ENCODE measurements around the gene ZZZ3.
"Not testable (repeated sequence)": the region's sequence is repeated elsewhere in the genome, so short reads cannot be mapped to it uniquely, and the experiment has no call there.

ZZZ3 gene

GRCh38 chr1:77682460-77683159 lies at the start of gene ZZZ3:
TSS of gene ZZZ3 (minus strand) at chr1:77682658. CDS start at chr1:77633354, 49,304 bp downstream.
- peak; percentile 74 to 90 for DNase-seq

- no peak for DNase-seq
Observed at GRCh38 chr1:77732090-77732489, 49.6 kb upstream of the ZZZ3 start.

DNA sequence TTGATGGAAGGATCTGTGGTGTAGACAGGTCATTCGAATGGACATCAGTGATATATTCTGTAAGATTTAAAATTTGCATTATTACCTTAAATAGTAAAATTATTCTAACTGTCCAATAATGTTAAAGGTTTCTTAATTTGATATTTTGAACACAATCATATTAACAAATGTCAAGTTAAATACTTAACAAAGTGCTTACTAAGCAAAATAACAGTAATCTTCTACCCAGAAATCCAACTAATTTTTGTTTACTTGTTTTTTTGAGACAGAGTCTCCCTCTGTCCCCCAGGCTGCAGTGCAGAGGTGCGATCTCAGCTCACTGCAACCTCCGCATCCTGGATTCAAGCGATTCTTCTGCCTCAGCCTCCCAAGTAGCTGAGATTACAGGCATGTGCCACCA lies 43.2 kb upstream of the ZZZ3 start:
- DNase-seq = no peak

DNA sequence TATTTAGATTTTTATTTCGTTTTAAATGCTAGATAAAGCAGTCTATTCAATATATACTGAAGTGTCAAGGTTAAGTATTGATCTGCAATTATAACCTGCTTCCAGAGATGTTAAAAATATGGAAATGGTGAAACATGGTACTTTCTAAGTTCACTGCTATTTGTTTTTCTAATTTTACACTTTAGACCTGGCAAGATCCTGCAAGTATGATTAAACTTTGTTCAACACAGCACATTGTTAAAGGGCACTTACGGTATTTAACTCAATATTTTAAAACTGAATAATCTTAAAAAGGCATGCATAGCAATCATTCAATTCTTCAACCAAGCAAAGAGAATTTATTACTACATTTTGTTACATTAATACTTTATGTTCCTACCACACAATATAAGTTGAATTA lies 35.7 kb upstream of the ZZZ3 start:
- no peak for DNase-seq

DNA sequence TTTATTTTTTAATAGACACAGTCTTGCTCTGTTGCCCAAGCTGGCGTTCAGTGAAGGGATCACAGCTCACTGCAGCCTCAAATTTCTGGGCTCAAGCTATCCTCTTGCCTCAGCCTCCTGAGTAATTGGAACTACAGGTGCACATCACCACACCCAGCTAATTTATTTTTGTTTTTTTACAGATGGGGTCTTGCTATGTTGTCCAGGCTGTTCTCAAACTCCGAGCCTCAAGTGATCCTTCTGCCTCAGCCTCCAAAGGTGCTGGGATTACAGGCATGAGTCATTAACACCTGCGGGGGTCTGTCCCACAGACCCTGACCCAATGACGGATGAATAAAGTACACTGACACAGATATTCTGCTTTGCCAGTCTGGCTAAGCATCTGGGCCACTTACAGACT lies 33.6 kb upstream of the ZZZ3 start:
- no peak for DNase-seq

DNA sequence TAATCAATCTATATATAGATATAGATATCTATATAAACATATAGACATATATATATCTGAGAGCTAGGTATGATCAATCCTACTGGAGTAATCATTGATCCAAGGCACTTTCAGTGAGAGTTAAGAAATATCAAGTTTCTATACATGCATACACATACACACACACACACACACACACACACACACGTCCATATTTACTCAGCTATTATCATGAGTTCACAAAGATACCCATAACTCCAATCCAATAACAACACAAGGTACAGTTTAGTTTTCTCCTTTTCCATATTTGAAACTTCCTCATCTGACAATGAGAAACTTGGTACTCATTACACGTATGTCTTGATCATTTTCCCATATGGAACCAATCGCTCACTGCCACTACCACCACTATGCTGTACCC lies 27.3 kb upstream of the ZZZ3 start:
- DNase-seq = no peak

DNA sequence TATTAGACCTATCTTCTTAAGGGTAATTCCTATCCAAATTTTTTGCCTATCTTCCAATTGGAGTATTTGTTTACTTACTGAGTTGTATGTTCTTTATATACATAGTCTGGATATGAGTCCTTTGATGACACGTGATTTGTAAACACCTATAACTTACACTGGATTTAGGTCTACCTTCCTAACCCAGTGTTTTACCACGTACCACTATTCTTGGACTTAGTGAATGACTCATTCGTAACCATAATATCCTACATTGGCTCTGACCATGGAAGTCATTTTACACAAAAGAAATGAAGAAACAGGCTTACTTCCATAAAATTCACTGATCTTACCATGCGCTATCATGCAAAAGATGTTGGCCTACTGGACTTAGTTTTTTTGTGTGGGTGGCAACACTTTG lies 23.9 kb upstream of the ZZZ3 start:
- no peak for DNase-seq

GRCh38 chr1:77704736-77705135 lies 22.3 kb upstream of the ZZZ3 start:
- no peak for DNase-seq

DNA sequence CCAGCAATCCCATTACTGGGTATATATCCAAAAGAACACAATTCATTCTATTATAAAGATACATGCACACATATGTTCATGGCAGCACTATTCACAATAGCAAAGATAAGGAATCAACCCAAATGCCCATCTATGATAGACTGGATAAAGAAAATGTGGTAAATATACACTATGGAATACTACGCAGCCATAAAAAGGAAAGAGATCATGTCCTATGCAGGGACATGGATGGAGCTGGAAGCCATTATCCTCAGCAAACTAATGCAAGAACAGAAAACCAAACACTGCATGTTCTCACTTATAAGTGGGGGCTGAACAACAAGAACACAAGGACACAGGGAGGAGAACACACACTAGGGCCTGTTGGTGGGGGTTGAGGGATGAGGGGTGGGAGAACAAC lies 17.2 kb upstream of the ZZZ3 start:
- not testable (repeated sequence) for DNase-seq

DNA sequence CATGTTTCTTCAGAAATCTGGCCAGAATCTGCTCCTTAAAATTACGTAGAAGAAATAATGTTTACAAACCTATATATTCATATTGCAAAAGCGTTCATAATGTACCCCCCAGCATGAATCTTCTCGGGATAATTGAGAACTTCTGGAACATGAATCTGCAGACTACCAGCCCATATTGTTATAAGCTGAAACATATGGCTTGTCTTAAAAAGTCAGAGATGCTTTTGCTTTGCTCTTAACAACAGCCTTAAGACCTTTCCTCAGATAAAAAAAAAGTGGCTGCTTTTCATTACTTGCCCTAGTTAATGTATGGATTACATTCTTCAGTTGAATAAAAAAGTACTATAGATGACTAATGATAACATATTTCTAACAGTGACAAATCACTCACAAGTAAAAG lies 15.0 kb upstream of the ZZZ3 start:
- no peak for DNase-seq

- no peak for DNase-seq
Observed at GRCh38 chr1:77688939-77689338, 6.5 kb upstream of the ZZZ3 start.

DNA sequence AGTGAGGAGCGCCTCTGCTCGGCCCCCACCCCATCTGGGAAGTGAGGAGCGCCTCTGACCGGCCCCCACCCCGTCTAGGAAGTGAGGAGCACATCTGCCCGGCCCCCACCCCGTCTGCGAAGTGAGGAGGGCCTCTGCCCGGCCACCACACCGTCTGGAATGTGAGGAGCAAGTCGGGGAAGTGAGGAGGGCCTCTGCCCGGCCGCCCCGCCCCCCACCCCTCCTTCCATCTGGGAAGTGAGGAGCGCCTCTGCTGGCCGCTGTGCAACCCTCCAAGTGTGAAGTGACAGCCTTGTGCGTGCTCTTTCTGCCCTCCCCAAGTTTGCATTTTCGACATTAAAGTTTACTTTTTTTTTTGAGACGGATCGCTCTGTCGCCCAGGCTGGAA lies 5.1 kb upstream of the ZZZ3 start:
- DNase-seq = no peak

GRCh38 chr1:77686796-77687518 lies 4.5 kb upstream of the ZZZ3 start:
- no peak for DNase-seq

DNA sequence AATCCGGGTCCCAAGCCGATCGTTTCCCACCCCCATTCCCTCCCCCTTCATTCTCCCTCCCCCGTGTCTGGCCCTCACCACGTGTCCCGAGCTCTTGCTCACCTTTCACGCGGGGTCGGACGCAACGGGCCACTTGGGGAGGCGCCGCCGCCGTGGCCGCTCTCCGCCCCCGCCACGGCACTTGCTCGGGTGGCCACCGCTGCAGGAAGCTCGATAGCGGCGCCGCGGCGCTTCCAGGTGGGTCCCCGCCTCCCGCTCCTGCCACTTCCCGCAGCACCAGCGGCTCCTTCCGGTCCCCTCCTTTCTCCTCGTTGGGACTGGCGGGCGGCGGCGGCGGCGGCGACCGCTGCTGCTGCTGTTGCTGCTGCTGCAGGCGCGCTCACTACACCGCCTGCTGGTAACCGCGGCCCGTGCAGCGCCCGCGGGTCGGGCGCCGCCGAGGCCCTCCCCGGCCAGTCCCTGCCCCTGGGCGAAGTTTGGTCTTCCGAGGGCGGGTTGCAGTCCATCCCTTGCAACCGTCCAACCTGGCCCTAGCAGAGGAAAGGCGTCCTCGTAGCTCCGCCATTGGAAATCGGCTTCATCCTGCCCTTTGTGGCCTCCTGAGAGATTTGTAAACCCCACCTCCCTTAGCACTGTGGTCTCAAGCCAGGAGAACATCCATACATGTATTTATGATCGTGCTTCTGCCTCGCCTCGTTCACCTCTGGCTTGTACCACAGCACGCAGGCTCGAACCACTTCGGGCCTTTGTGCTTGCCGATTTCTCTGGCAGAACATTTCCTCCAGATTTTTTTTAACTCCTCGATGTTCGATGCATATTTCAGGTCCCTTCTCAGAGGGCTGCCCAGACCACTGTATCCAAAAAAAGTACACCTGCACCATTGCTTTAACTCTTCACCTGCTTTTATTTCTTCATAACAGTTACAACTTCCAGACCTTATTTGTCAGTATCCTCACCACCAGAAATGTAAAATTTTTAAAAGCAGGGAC lies 996 bp upstream of the ZZZ3 start:
- peak; percentile 89 to 96 for DNase-seq

DNA sequence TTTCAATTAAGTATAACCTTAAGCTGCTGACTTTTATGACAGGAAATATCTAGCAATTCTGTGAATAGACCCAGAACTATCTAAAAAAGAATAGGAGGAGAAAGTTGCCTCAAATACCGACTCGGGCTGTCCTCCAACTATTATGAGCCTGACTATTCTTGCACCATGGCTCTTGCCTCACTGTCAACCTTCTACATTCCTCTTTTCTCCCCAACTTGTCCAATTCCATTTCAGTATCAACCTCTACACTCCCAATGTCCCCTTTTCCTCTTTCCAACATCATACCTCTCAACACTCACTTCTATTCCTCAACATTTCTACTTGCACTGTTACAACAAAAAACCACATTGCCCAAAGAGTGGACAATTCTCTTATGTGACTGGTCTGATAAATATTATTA lies 2.3 kb downstream of the ZZZ3 start:
- no peak for DNase-seq

DNA sequence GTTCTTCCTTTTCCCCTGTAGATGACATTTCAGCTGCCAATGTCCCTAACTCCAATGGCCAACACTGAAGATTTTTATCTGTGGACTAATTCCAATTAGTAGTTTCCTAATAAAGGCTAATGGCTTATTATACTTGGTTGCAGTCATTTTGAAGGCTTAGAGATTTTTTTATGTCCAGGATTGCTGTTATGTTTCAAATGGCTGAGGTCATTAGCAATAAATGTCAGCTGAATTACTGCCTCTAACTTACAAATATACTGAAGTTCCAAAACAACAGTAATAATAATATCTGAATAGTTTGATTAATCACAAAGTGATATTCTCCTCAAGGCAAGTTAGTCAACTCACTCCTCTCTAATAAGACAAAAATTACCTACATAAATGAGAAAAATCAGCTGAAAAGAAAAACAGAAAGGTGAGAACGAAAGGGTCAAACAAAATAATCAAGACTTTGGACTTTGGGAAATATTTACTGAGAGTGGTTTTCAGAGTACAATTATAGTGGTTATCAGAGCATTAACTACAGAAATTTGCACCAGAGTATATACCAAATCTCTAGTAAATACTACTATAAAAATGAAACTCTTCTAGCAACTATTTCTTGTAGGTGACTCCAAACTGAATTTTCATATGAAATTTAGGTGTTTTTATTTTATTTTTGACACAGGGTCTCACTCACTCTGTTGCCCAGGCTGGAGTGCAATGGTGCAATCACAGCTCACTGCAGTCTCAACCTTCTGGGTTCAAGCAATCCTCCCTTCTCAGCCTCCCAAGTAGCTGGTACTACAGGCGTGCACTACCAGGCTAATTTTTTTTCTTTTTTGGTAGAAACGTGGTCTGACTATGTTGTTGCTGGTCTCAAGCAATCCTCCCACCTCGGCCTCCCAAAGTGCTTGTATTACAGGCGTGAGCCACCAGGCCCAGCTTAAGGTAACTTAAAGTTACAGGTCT lies 3.5 kb downstream of the ZZZ3 start:
- no peak for DNase-seq

DNA sequence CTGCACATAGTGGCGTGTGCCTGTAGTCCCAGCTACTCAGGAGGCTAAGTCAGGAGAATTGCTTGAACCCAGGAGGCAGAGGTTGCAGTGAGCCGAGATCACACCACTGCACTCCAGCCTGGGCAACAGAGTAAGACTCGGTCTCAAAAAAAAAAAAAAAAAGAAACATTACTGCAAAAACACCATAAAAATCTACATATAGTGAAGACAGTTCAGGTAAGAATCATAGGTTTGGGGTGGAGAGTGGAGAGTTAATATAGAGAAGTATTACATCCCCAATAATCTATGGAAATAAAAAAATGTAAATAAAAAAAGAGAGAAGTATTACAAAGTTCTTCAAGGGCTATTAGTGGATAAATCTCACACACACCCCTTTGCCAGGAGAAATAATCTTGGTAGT lies 7.7 kb downstream of the ZZZ3 start:
- not testable (repeated sequence) for DNase-seq

DNA sequence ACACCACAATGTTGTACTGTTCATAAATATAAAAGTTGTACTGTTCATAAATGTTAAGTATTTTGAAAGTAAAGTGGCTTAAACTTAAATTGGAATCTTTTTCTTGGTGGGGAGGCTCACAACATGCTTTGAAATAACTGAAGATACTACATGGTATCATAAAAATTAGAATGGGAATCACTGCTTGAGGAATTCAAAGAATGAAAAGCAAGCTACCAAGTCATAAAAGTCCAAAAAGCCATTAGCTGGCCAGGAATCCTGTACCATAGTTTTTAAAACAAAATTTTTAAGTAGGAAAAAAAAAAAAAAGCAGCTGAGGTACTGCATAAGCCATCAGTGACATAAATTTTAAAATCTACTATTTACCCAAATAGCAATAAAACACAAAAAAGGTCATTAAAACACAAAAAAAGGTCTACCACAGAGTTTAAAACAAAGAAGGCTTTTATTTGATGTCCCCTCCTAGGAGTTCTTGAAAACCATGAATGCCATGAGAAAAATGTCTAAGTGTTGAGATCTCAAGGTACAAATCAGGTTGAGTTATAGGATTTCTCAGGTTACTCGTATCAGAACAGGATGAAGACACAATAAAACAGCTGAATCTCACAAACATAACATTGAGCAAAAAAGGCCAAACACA lies 8.6 kb downstream of the ZZZ3 start:
- DNase-seq = no peak

- DNase-seq = no peak
Observed at GRCh38 chr1:77673030-77673429, 9.4 kb downstream of the ZZZ3 start.

GRCh38 chr1:77672374-77672773 lies 10.1 kb downstream of the ZZZ3 start:
- DNase-seq = no peak

- no peak for DNase-seq
Observed at GRCh38 chr1:77671836-77672235, 10.6 kb downstream of the ZZZ3 start.

DNA sequence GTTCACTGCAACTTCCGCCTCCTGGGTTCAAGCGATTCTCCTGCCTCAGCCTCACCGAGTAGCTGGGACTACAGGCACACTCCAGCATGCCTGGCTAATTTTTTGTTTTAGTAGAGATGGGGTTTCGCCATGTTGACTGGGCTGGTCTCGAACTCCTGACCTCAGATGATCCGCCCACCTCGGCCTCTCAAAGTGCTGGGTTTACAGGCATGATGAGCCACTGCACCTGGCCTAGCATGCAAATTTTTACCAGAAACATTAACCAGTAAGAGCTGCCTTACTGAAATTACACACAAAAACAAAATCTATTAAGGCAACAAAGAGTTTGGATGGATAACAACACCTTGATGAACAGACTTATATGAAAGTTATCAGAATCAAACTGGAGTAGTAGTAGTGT lies 12.1 kb downstream of the ZZZ3 start:
- no peak for DNase-seq

Data from bone marrow (tissue), 2 donors.